Prostate gland (tissue), 2 donors: ENCODE data around the gene ANKRD10. TPM values are rescaled to one million over a fixed set of nuclear protein-coding genes. Genes with fewer than 3 reads are reported as not detected.
A peak's percentile ranks its signal among the peaks of the same experiment; 100 is the strongest.

Source experiments
- DNase-seq: peaks from one replicate; pipeline ENCODE4 v3.0.0-alpha.2; 2019; ENCODE audit warnings: low spot score
- H3K27ac ChIP-seq, 2 donors: fragments of 200-600 bp; sonication (generic); 2 replicates each; pipeline ENCODE4 v1.5.1; 2017 to 2019
- H3K27me3 ChIP-seq: fragments of 200-600 bp; sonication (generic); replicated peaks from 2 replicates; pipeline ENCODE4 v1.5.1; 2019; ENCODE audit not compliant: insufficient read depth
- H3K36me3 ChIP-seq, 2 donors: fragments of 200-600 bp; sonication (generic); 1 replicate in 1 of 2; 2 replicates in 1 of 2; pipeline versions ENCODE4 v1.5.1 to v1.8.1; 2017 to 2019
- H3K4me1 ChIP-seq: fragments of 200-600 bp; sonication (generic); replicated peaks from 2 replicates; pipeline ENCODE4 v1.5.1; 2019
- H3K4me3 ChIP-seq, 2 donors: fragments of 200-600 bp; sonication (generic); 2 replicates each; pipeline ENCODE4 v1.5.1; 2017 to 2019
- H3K9me3 ChIP-seq: fragments of 200-600 bp; sonication (generic); 2 replicates; pipeline ENCODE4 v1.5.1; 2017
- CTCF ChIP-seq, 4 experiments: fragments of 200-600 bp in 2 of 4; fragments of 450-650 bp in 2 of 4; sonication (generic) in 2 of 4; IDR thresholded peaks; 1 replicate in 3 of 4; 2 replicates in 1 of 4; pipeline ENCODE4 v1.5.1; 2016 to 2019; ENCODE audit warnings: antibody characterized with exemption in 4 of 4, mild to moderate bottlenecking in 2 of 4, moderate library complexity in 2 of 4
- POLR2A ChIP-seq: fragments of 450-650 bp; IDR thresholded peaks from one replicate; pipeline ENCODE4 v1.6.1; 2016; ENCODE audit warnings: antibody characterized with exemption, mild to moderate bottlenecking
- POLR2AphosphoS5 ChIP-seq: sonication (generic); formaldehyde crosslinking; IDR thresholded peaks from one replicate; pipeline ENCODE4 v1.6.1; 2017; ENCODE audit warnings: antibody characterized with exemption
- WGBS: methylation state at CpG from one replicate; pipeline ENCODE4 v1.1.5; 2018; 5-methylcytosine and 5-hydroxymethylcytosine counted together
- intact Hi-C: fragments of 100-400 bp; cut with DNase I; formaldehyde crosslinking; loops from one replicate; pipeline ENCODE4 v1.14.2; 2022
- total RNA-seq, 2 donors: library from RNA; depleted of rRNA; stranded (reverse); fragments of >200 nt; gene quantifications; one replicate each; pipeline ENCODE4 v1.1.0, GENCODE V29; 2016

Gene ANKRD10
- total RNA-seq, 2 donors from 2014 or later, result 99.9 to 155 TPM

- H3K9me3 ChIP-seq, result no peaks in the 10 kb centered on the region
- no peaks in the 10 kb centered on the region for H3K36me3 ChIP-seq
- DNase-seq, result peak; percentile 60
- peak overlapping the region; percentile 92 to 98 for H3K4me3 ChIP-seq
- under 1% methylated on average over 66 of the region's 103 CpGs for WGBS
- intact Hi-C loops, result loop anchor here (2.0 to 10.0 kb wide), 5 partner anchors 97 to 300 kb away; no protein-coding TSS in a partner anchor
- peak overlapping the region; percentile 97 to 99 for H3K27ac ChIP-seq
- no peaks in the 10 kb centered on the region for H3K27me3 ChIP-seq
- TF ChIP-seq POLR2A (peak; percentile 79), CTCF (IDR thresholded peaks at IDR 0.05) (no peak)
- H3K4me1 ChIP-seq, result peaks cover 22% of the 10 kb centered on the region
Measured at GRCh38 chr13:110914331-110915056, 375 bp downstream of the ANKRD10 start.

GRCh38 chr13:110914081-110914330 lies 863 bp downstream of the ANKRD10 start:
- TF ChIP-seq CTCF (IDR thresholded peaks at IDR 0.05) (no peak), POLR2A (peak; percentile 48)
- Histone ChIP-seq H3K9me3 (no peaks in the 10 kb centered on the region), H3K4me1 (peaks cover 24% of the 10 kb centered on the region), H3K4me3 (peak overlapping the region; percentile 92 to 98), H3K36me3 (no peaks in the 10 kb centered on the region), H3K27me3 (no peaks in the 10 kb centered on the region), H3K27ac (peak overlapping the region; percentile 97 to 99)
- intact Hi-C loops, result loop anchor here (2.0 to 10.0 kb wide), 3 partner anchors 199 to 301 kb away; no protein-coding TSS in a partner anchor
- DNase-seq, result peak; percentile 29
- under 1% methylated on average over 23 of the region's 27 CpGs for WGBS

- peak overlapping the region; percentile 97 to 99 for H3K27ac ChIP-seq
- WGBS, result 2% methylated on average over 16 of the region's 16 CpGs
- DNase-seq, result peak; percentile 46
- peak; percentile 22 for TF ChIP-seq POLR2A
- TF ChIP-seq CTCF (IDR thresholded peaks at IDR 0.05), result no peak
- TF ChIP-seq POLR2AphosphoS5, result peak; percentile 33
- H3K4me1 ChIP-seq, result peaks cover 29% of the 10 kb centered on the region
- H3K36me3 ChIP-seq, result no peaks in the 10 kb centered on the region
- H3K9me3 ChIP-seq, result no peaks in the 10 kb centered on the region
- intact Hi-C loops, result loop anchor here (2.0 to 10.0 kb wide), 4 partner anchors 43 to 301 kb away; no protein-coding TSS in a partner anchor
- no peaks in the 10 kb centered on the region for H3K27me3 ChIP-seq
- H3K4me3 ChIP-seq, result peak overlapping the region; percentile 92 to 98
Measured at GRCh38 chr13:110913322-110914080, 1.4 kb downstream of the ANKRD10 start.

- DNase-seq, result no peak
- TF ChIP-seq POLR2AphosphoS5 (no peak), POLR2A (no peak), CTCF (IDR thresholded peaks at IDR 0.05) (no peak)
- no peaks in the 10 kb centered on the region for H3K27me3 ChIP-seq
- intact Hi-C loops, result loop anchor here (2.0 to 10.0 kb wide), 2 partner anchors 42 to 302 kb away; no protein-coding TSS in a partner anchor
- H3K36me3 ChIP-seq, result no peaks in the 10 kb centered on the region
- H3K4me3 ChIP-seq, result peak overlapping the region; percentile 92 to 98
- WGBS, result 20% methylated on average over 10 of the region's 10 CpGs
- H3K27ac ChIP-seq, result peak overlapping the region; percentile 97 to 99
- no peaks in the 10 kb centered on the region for H3K9me3 ChIP-seq
- peaks cover 37% of the 10 kb centered on the region for H3K4me1 ChIP-seq
Measured at GRCh38 chr13:110912651-110913051, 2.2 kb downstream of the ANKRD10 start.
